Ovary (tissue), 3 donors: ENCODE data around the gene CADPS2.

Source experiments
- POLR2A ChIP-seq: fragments of 450-650 bp; IDR thresholded peaks from one replicate; pipeline ENCODE4 v1.6.1; 2017; ENCODE audit warnings: antibody characterized with exemption, mild to moderate bottlenecking, moderate library complexity
- TF ChIP-seq, protein P1 (sequence below), 3 donors: fragments of 450-650 bp in 2 of 3; fragments of 200-600 bp in 1 of 3; IDR thresholded peaks; one replicate each; pipeline versions ENCODE4 v1.5.1 to v1.8.0; 2016 to 2022; ENCODE audit warnings: antibody characterized with exemption in 3 of 3, mild to moderate bottlenecking in 1 of 3
- donor health status: DM: no; HTN: no; CAD: no.

DNA sequence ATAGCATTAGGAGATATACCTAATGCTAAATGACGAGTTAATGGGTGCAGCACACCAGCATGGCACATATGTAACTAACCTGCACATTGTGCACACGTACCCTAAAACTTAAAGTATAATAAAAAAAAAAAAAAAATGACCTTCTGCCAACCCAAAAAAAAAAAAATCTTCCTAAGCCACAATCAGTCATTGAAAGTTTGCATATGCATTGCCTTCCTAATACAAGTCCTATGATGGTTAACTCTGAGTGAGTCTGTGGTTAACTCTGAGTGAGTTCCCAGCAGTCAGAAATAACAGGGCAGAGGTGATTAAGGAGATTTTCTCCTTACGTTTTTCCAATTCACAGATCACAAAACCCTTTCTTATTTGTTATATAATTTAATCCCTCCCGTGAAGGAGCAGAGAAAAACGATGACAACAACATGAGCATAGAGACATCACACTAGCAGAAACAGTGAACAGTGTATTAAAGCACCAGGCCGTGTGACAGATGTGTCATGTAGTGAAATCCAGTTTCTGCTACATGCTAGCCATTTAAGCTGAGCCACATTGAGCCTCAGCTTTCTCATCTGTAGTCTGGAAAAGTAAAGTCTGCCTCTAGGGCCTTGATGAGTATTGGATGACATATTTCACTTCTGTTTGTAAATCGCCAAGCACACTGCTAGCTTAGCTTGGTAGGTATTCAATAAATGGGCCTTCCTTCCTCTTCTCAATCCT, 176.2 kb downstream of the CADPS2 start:
- TF ChIP-seq, protein P1, sequence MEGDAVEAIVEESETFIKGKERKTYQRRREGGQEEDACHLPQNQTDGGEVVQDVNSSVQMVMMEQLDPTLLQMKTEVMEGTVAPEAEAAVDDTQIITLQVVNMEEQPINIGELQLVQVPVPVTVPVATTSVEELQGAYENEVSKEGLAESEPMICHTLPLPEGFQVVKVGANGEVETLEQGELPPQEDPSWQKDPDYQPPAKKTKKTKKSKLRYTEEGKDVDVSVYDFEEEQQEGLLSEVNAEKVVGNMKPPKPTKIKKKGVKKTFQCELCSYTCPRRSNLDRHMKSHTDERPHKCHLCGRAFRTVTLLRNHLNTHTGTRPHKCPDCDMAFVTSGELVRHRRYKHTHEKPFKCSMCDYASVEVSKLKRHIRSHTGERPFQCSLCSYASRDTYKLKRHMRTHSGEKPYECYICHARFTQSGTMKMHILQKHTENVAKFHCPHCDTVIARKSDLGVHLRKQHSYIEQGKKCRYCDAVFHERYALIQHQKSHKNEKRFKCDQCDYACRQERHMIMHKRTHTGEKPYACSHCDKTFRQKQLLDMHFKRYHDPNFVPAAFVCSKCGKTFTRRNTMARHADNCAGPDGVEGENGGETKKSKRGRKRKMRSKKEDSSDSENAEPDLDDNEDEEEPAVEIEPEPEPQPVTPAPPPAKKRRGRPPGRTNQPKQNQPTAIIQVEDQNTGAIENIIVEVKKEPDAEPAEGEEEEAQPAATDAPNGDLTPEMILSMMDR (IDR thresholded peaks at IDR 0.05): no peak
- no peak for TF ChIP-seq POLR2A
